DOHH2 (cell line): ENCODE results near the gene OTUD7B.

ENCODE experiments used
- H3F3A ChIP-seq: fragments of 200-600 bp; sonication (generic), shearing (Covaris generic); 2 replicates; pipeline ENCODE4 v1.6.0; 2016; ENCODE audit warnings: antibody characterized with exemption, mild to moderate bottlenecking; ENCODE audit not compliant: control insufficient read depth, insufficient read depth
- H3K27ac ChIP-seq: fragments of 200-600 bp; sonication (generic); 2 replicates; pipeline ENCODE4 v1.5.1; 2014; ENCODE audit warnings: low read depth, mild to moderate bottlenecking, low read length, moderate library complexity
- H3K27me3 ChIP-seq: fragments of 200-600 bp; sonication (generic); 2 replicates; pipeline ENCODE4 v1.6.1; 2014; ENCODE audit warnings: mild to moderate bottlenecking, low read length, mixed read lengths; ENCODE audit not compliant: control insufficient read depth
- H3K36me3 ChIP-seq: fragments of 200-600 bp; sonication (generic); 2 replicates; pipeline ENCODE4 v1.6.1; 2014; ENCODE audit warnings: mild to moderate bottlenecking, low read length, moderate library complexity, mixed read lengths; ENCODE audit not compliant: control insufficient read depth
- H3K4me1 ChIP-seq: fragments of 200-600 bp; sonication (generic); 2 replicates; pipeline ENCODE4 v1.6.1; 2014; ENCODE audit warnings: mild to moderate bottlenecking, low read length, mixed read lengths; ENCODE audit not compliant: control insufficient read depth
- H3K4me2 ChIP-seq: fragments of 200-600 bp; sonication (generic); 2 replicates; pipeline ENCODE4 v1.6.0; 2014; ENCODE audit warnings: mild to moderate bottlenecking, low read length, moderate library complexity
- H3K4me3 ChIP-seq: fragments of 200-600 bp; sonication (generic); 2 replicates; pipeline ENCODE4 v1.5.1; 2014; ENCODE audit warnings: mild to moderate bottlenecking, low read length, mixed read lengths
- H3K79me2 ChIP-seq: fragments of 200-600 bp; sonication (generic); 2 replicates; pipeline ENCODE4 v1.6.1; 2014; ENCODE audit warnings: mild to moderate bottlenecking, low read length, mixed read lengths; ENCODE audit not compliant: control insufficient read depth
- H3K9me2 ChIP-seq: fragments of 200-600 bp; sonication (generic); replicated peaks from 2 replicates; pipeline ENCODE4 v1.6.1; 2014; ENCODE audit warnings: mild to moderate bottlenecking, low read length, mixed read lengths; ENCODE audit not compliant: control insufficient read depth
- H3K9me3 ChIP-seq: fragments of 200-600 bp; sonication (generic); 2 replicates; pipeline ENCODE4 v1.6.1; 2014; ENCODE audit warnings: antibody characterized with exemption, low read length, mixed read lengths; ENCODE audit not compliant: control insufficient read depth, insufficient read depth
- H4K20me1 ChIP-seq: fragments of 200-600 bp; sonication (generic); 2 replicates; pipeline ENCODE4 v1.6.0; 2014; ENCODE audit warnings: low read depth, mild to moderate bottlenecking, antibody characterized with exemption, low read length, moderate library complexity; ENCODE audit not compliant: control insufficient read depth, insufficient read depth
- EZH2phosphoT487 ChIP-seq: fragments of 200-600 bp; sonication (generic); IDR thresholded peaks from 2 replicates; pipeline ENCODE4 v1.6.1; 2017; ENCODE audit warnings: borderline replicate concordance, mild to moderate bottlenecking, antibody characterized with exemption, low read length, moderate library complexity, mixed read lengths
- TF ChIP-seq, protein P1 (sequence below): fragments of 200-600 bp; sonication (generic); IDR thresholded peaks from one replicate; pipeline ENCODE4 v1.5.1; 2014; ENCODE audit warnings: antibody characterized with exemption, mild to moderate bottlenecking, low read depth, low read length; ENCODE audit not compliant: poor library complexity, severe bottlenecking

Gene OTUD7B

DNA sequence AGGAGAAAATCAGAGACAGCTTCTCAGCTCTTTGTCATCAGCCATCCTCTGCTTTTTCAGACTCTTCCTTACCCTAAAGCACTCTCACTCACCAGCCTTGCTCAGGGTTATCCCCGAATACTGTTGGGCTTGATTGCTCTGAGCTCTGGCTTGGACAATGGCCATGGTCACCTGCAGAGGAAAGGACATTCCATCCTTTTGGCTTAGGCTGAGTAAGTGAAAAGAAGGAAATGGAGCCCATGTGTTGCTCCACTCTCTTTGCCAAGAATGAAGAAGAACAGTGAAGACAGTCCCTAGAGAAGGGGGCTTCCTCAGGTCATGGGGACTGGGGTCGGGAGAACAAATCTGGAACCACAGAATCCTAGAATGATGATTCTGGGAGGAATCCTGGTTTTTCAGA is 76.2 kb downstream of the OTUD7B start:
- TF ChIP-seq EZH2phosphoT487, result no peak
- TF ChIP-seq, protein P1, sequence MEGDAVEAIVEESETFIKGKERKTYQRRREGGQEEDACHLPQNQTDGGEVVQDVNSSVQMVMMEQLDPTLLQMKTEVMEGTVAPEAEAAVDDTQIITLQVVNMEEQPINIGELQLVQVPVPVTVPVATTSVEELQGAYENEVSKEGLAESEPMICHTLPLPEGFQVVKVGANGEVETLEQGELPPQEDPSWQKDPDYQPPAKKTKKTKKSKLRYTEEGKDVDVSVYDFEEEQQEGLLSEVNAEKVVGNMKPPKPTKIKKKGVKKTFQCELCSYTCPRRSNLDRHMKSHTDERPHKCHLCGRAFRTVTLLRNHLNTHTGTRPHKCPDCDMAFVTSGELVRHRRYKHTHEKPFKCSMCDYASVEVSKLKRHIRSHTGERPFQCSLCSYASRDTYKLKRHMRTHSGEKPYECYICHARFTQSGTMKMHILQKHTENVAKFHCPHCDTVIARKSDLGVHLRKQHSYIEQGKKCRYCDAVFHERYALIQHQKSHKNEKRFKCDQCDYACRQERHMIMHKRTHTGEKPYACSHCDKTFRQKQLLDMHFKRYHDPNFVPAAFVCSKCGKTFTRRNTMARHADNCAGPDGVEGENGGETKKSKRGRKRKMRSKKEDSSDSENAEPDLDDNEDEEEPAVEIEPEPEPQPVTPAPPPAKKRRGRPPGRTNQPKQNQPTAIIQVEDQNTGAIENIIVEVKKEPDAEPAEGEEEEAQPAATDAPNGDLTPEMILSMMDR, result no peak
- H3K4me1 ChIP-seq, result peaks cover 7% of the 10 kb centered on the region
- H3K27me3 ChIP-seq, result peaks cover 2% of the 10 kb centered on the region; the same call in 1 of the 2 replicates
- H3K27ac ChIP-seq, result no peak overlapping the region
- H3K9me3 ChIP-seq, result no peaks in the 10 kb centered on the region
- H3K4me2 ChIP-seq, result no peak overlapping the region
- no peaks in the 10 kb centered on the region for H3F3A ChIP-seq
- no peaks in the 10 kb centered on the region for H3K36me3 ChIP-seq
- no peaks in the 10 kb centered on the region for H3K9me2 ChIP-seq
- no peak overlapping the region for H3K4me3 ChIP-seq
- no peaks in the 10 kb centered on the region for H4K20me1 ChIP-seq
- H3K79me2 ChIP-seq, result no peaks in the 10 kb centered on the region

DNA sequence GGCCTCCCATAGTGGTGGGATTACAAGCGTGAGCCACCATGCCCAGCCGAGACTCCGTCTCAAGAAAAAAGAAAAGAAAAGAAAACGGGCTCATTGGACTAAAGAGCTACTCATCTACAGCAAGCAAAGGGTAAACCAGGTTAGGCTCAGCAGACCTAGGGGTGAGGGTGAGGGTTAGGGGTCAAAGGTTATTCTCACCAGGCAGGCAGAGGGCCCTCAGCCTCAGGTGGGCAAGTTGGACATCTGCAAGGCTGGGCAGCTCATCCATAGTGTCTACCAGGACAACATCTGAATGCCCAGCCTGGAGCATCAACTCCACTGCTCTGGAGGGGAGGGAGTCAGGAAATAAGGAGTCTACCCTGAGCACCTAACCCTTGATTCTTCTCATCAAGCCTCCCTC is 77.3 kb downstream of the OTUD7B start:
- Histone ChIP-seq H3K4me2 (no peak overlapping the region), H3F3A (no peaks in the 10 kb centered on the region), H4K20me1 (no peaks in the 10 kb centered on the region), H3K4me1 (peaks cover 17% of the 10 kb centered on the region), H3K4me3 (no peak overlapping the region), H3K27ac (no peak overlapping the region), H3K79me2 (no peaks in the 10 kb centered on the region), H3K9me2 (no peaks in the 10 kb centered on the region), H3K36me3 (no peaks in the 10 kb centered on the region), H3K9me3 (no peaks in the 10 kb centered on the region), H3K27me3 (peaks cover 2% of the 10 kb centered on the region; the same call in 1 of the 2 replicates)
- TF ChIP-seq, protein P1, result no peak
- no peak for TF ChIP-seq EZH2phosphoT487

DNA sequence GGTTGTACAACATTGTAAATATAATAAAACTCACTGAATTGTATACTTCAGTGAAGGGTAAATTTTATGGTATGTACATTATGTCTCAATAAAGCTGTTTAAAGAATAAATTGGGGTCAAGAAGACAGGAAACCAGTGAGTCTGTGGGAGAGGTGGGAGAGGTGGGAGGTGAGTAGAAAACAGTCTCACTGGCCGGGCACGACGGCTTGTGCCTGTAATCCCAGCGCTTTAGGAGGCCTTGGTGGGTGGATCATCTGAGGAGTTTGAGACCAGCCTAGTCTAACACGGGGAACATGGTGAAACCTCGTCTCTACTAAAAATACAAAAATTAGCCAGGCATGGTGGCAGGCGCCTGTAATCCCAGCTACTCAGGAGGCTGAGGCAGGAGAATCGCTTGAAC is 78.1 kb downstream of the OTUD7B start:
- H3K79me2 ChIP-seq, result peaks cover 2% of the 10 kb centered on the region
- H3K9me3 ChIP-seq, result no peaks in the 10 kb centered on the region
- H3K27me3 ChIP-seq, result peaks cover 2% of the 10 kb centered on the region; the same call in 1 of the 2 replicates
- no peaks in the 10 kb centered on the region for H3F3A ChIP-seq
- H3K27ac ChIP-seq, result no peak overlapping the region
- peaks cover 19% of the 10 kb centered on the region for H3K4me1 ChIP-seq
- no peaks in the 10 kb centered on the region for H4K20me1 ChIP-seq
- H3K4me3 ChIP-seq, result no peak overlapping the region
- peaks cover under 1% of the 10 kb centered on the region; the same call in 1 of the 2 replicates for H3K36me3 ChIP-seq
- H3K9me2 ChIP-seq, result no peaks in the 10 kb centered on the region
- TF ChIP-seq EZH2phosphoT487, result no peak
- TF ChIP-seq, protein P1, result no peak
- no peak overlapping the region for H3K4me2 ChIP-seq
